ENCODE measurements around the gene MYLK. TPM values are rescaled to one million over a fixed set of nuclear protein-coding genes. Genes with fewer than 3 reads are reported as not detected.

The MYLK gene
- total RNA-seq, 2 donors from 2014 or later = 4.7 to 6.6 TPM

GRCh38 chr3:123795471-123796251 lies 88.5 kb downstream of the MYLK start:
- Mint-ChIP-seq H3K27me3 (ENCODE audit: insufficient read depth) (peaks cover 50% of the 10 kb centered on the region), H3K36me3 (ENCODE audit: low read depth) (no peaks in the 10 kb centered on the region), H3K4me3 (no peak overlapping the region), H3K27ac (no peak overlapping the region), H3K4me1 (peaks cover 16% of the 10 kb centered on the region), H3K9me3 (no peaks in the 10 kb centered on the region)
- 79 to 88% methylated on average over 4 of the region's 4 CpGs for WGBS, 2 experiments (ENCODE audit: insufficient coverage in 1 of 2, insufficient read length in 1 of 2)
- no peak for TF ChIP-seq CTCF (conservative IDR thresholded peaks at IDR 0.05)
- peaks cover 96% of the 10 kb centered on the region for H3K27me3 ChIP-seq (ENCODE audit: control insufficient read depth, insufficient read depth, low read length, poor library complexity, severe bottlenecking)
- no peak overlapping the region for H3K27ac ChIP-seq (ENCODE audit: low read depth, low read length)
- peaks cover 8% of the 10 kb centered on the region for H3K4me1 ChIP-seq (ENCODE audit: control insufficient read depth, insufficient read depth, low read length)
- no peaks in the 10 kb centered on the region for H3K36me3 ChIP-seq (ENCODE audit: control insufficient read depth, insufficient read depth, low read length)
- H3K9ac ChIP-seq (ENCODE audit: extremely low read depth, low read length, poor library complexity, severe bottlenecking) = no peak overlapping the region
- no peak for DNase-seq
- no peaks in the 10 kb centered on the region for H3K9me3 ChIP-seq (ENCODE audit: control insufficient read depth, low read length)
- no peak overlapping the region for H3K4me3 ChIP-seq (ENCODE audit: low read length)

DNA sequence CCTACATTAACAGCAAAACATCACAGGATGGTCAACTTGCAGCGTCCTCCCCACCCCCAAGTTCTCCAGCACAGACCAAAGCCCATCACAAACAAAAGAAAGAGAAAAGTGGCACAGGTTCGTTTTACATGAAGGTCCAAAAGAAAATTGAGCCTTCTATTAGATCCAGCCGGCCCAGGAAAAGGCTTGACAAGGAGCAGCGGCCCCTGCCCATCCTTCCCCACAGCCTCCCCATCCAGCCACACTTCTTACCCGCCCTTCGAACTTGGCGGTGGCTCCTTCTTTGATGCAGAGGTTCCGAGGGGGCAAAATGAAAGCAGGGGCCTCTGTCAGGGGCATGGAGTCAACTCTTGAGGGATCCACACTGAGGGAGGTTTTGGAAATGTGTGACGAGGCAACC lies 90.7 kb downstream of the MYLK start:
- no peak for DNase-seq
- Histone ChIP-seq H3K9me3 (ENCODE audit: control insufficient read depth, low read length) (no peaks in the 10 kb centered on the region), H3K27ac (ENCODE audit: low read depth, low read length) (no peak overlapping the region), H3K27me3 (ENCODE audit: control insufficient read depth, insufficient read depth, low read length, poor library complexity, severe bottlenecking) (peaks cover 79% of the 10 kb centered on the region), H3K36me3 (ENCODE audit: control insufficient read depth, insufficient read depth, low read length) (no peaks in the 10 kb centered on the region), H3K4me1 (ENCODE audit: control insufficient read depth, insufficient read depth, low read length) (peaks cover 10% of the 10 kb centered on the region), H3K4me3 (ENCODE audit: low read length) (no peak overlapping the region), H3K9ac (ENCODE audit: extremely low read depth, low read length, poor library complexity, severe bottlenecking) (no peak overlapping the region)
- Mint-ChIP-seq H3K27me3 (ENCODE audit: insufficient read depth) (peaks cover 42% of the 10 kb centered on the region), H3K4me3 (no peak overlapping the region), H3K4me1 (peaks cover 16% of the 10 kb centered on the region), H3K9me3 (no peaks in the 10 kb centered on the region), H3K27ac (no peak overlapping the region), H3K36me3 (ENCODE audit: low read depth) (no peaks in the 10 kb centered on the region)
- no peak for TF ChIP-seq CTCF (conservative IDR thresholded peaks at IDR 0.05)
- WGBS, 2 experiments (ENCODE audit: insufficient coverage in 1 of 2, insufficient read length in 1 of 2) = 92 to 95% methylated on average over 2 to 9 of the region's 9 CpGs

- Mint-ChIP-seq H3K27ac (no peak overlapping the region), H3K27me3 (ENCODE audit: insufficient read depth) (peaks cover 34% of the 10 kb centered on the region), H3K9me3 (no peaks in the 10 kb centered on the region), H3K4me3 (no peak overlapping the region), H3K36me3 (ENCODE audit: low read depth) (no peaks in the 10 kb centered on the region), H3K4me1 (peaks cover 22% of the 10 kb centered on the region)
- Histone ChIP-seq H3K27ac (ENCODE audit: low read depth, low read length) (no peak overlapping the region), H3K4me1 (ENCODE audit: control insufficient read depth, insufficient read depth, low read length) (peaks cover 10% of the 10 kb centered on the region), H3K4me3 (ENCODE audit: low read length) (no peak overlapping the region), H3K27me3 (ENCODE audit: control insufficient read depth, insufficient read depth, low read length, poor library complexity, severe bottlenecking) (peaks cover 71% of the 10 kb centered on the region), H3K9me3 (ENCODE audit: control insufficient read depth, low read length) (no peaks in the 10 kb centered on the region), H3K9ac (ENCODE audit: extremely low read depth, low read length, poor library complexity, severe bottlenecking) (no peak overlapping the region), H3K36me3 (ENCODE audit: control insufficient read depth, insufficient read depth, low read length) (no peaks in the 10 kb centered on the region)
- DNase-seq = no peak
- no peak for TF ChIP-seq CTCF (conservative IDR thresholded peaks at IDR 0.05)
- WGBS, 2 experiments (ENCODE audit: insufficient coverage in 1 of 2, insufficient read length in 1 of 2) = 87 to 93% methylated on average over 3 to 6 of the region's 6 CpGs
These were observed 91.5 kb downstream of the MYLK start for GRCh38 chr3:123792473-123793201.

Measured in endodermal cell (in vitro differentiated cells).